IMR-90 (cell line): ENCODE measurements around the gene EXOC6.

Experiments
- ELK1 ChIP-seq: fragments of 150-350 bp; IDR thresholded peaks from 2 replicates; pipeline ENCODE4 v1.6.1; 2016; ENCODE audit warnings: low read depth, mild to moderate bottlenecking, low read length, moderate library complexity, borderline replicate concordance
- MXI1 ChIP-seq: IDR thresholded peaks from 2 replicates; pipeline ENCODE4 v1.6.1; 2012; ENCODE audit warnings: low read depth, mild to moderate bottlenecking, low read length, moderate library complexity, borderline replicate concordance
- POLR2A ChIP-seq: IDR thresholded peaks from 2 replicates; pipeline ENCODE4 v1.6.1; 2012; ENCODE audit warnings: mild to moderate bottlenecking, low read depth, low read length
- RCOR1 ChIP-seq: IDR thresholded peaks from 2 replicates; pipeline ENCODE4 v1.6.1; 2012; ENCODE audit warnings: mild to moderate bottlenecking, low read length, improper control_type of control experiment; ENCODE audit not compliant: insufficient replicate concordance
- TF ChIP-seq, protein P1 (sequence below): conservative IDR thresholded peaks from 2 replicates; pipeline ENCODE4 v1.5.1; 2012; ENCODE audit warnings: mild to moderate bottlenecking, low read depth, low read length, improper control_type of control experiment

DNA sequence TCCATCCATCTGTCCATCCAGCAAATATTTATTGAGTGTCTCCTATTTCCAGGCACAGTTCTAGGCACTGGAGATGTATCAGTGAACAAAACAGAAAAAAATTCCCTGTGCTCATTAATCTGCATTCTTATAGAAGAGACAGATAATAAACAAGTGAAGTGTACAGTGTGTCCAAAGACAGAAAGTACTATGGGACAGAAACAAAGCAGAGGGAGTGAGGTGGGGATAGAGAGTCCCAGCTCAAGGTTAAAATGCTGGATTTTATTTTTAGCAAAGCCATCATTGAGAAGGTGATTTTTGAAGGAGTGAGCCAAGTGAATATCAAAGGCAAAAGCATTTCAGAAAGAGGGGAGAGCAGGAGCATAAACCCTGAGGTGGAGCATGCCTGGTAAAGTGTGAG is 21.8 kb upstream of the EXOC6 start:
- no peak for TF ChIP-seq ELK1
- TF ChIP-seq, protein P1, sequence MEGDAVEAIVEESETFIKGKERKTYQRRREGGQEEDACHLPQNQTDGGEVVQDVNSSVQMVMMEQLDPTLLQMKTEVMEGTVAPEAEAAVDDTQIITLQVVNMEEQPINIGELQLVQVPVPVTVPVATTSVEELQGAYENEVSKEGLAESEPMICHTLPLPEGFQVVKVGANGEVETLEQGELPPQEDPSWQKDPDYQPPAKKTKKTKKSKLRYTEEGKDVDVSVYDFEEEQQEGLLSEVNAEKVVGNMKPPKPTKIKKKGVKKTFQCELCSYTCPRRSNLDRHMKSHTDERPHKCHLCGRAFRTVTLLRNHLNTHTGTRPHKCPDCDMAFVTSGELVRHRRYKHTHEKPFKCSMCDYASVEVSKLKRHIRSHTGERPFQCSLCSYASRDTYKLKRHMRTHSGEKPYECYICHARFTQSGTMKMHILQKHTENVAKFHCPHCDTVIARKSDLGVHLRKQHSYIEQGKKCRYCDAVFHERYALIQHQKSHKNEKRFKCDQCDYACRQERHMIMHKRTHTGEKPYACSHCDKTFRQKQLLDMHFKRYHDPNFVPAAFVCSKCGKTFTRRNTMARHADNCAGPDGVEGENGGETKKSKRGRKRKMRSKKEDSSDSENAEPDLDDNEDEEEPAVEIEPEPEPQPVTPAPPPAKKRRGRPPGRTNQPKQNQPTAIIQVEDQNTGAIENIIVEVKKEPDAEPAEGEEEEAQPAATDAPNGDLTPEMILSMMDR = no peak
- TF ChIP-seq POLR2A = no peak
- TF ChIP-seq RCOR1 = no peak
- TF ChIP-seq MXI1 = no peak
